Liver (tissue), 9 donors: ENCODE results near the gene TFF2. TPM values are rescaled to one million over a fixed set of nuclear protein-coding genes. Genes with fewer than 3 reads are reported as not detected.

Source experiments
- DNase-seq: peaks from one replicate; pipeline ENCODE4 v3.0.0-alpha.2; 2017; ENCODE audit warnings: low spot score
- H3K27ac ChIP-seq, 2 donors: one replicate each; pipeline ENCODE4 v1.7.0; 2013; ENCODE audit warnings: inconsistent platforms in 2 of 2, low read length in 2 of 2, control low read depth in 1 of 2, low read depth in 1 of 2, mild to moderate bottlenecking in 1 of 2
- H3K27me3 ChIP-seq, 4 donors: one replicate each; pipeline versions ENCODE4 v1.6.1 to v1.7.0; 2013; ENCODE audit warnings: low read length in 3 of 4, inconsistent platforms in 1 of 4, mild to moderate bottlenecking in 1 of 4, moderate library complexity in 1 of 4; ENCODE audit not compliant: control insufficient read depth in 4 of 4, insufficient read depth in 4 of 4
- H3K36me3 ChIP-seq, 4 donors: one replicate each; pipeline versions ENCODE4 v1.6.1 to v1.7.0; 2013; ENCODE audit warnings: low read length in 3 of 4, mild to moderate bottlenecking in 3 of 4, low read depth in 1 of 4, moderate library complexity in 1 of 4; ENCODE audit not compliant: control insufficient read depth in 4 of 4, insufficient read depth in 3 of 4
- H3K4me1 ChIP-seq, 4 donors: one replicate each; pipeline versions ENCODE4 v1.6.1 to v1.7.0; 2013; ENCODE audit warnings: low read length in 3 of 4, mild to moderate bottlenecking in 3 of 4, moderate library complexity in 1 of 4; ENCODE audit not compliant: control insufficient read depth in 4 of 4, insufficient read depth in 4 of 4
- H3K4me3 ChIP-seq, 3 donors: one replicate each; pipeline versions ENCODE4 v1.6.1 to v1.7.0; 2013; ENCODE audit warnings: low read length in 3 of 3, control low read depth in 1 of 3, low read depth in 1 of 3, mild to moderate bottlenecking in 1 of 3
- H3K9ac ChIP-seq, 2 donors: one replicate each; pipeline ENCODE4 v1.7.0; 2013; ENCODE audit warnings: low read length in 2 of 2, mild to moderate bottlenecking in 2 of 2, moderate library complexity in 2 of 2, control low read depth in 1 of 2, low read depth in 1 of 2
- H3K9me3 ChIP-seq, 4 donors: one replicate each; pipeline versions ENCODE4 v1.6.1 to v1.7.0; 2013; ENCODE audit warnings: low read length in 3 of 4; ENCODE audit not compliant: control insufficient read depth in 4 of 4
- EGR1 ChIP-seq, 2 donors: IDR thresholded peaks; 2 replicates each; pipeline ENCODE4 v1.6.1; 2016 to 2018; ENCODE audit warnings: antibody characterized with exemption in 2 of 2, low read depth in 2 of 2
- FOXA1 ChIP-seq: IDR thresholded peaks from 2 replicates; pipeline ENCODE4 v1.6.1; 2016; ENCODE audit warnings: antibody characterized with exemption
- FOXA2 ChIP-seq: IDR thresholded peaks from 2 replicates; pipeline ENCODE4 v1.6.1; 2016; ENCODE audit warnings: antibody characterized with exemption
- GABPA ChIP-seq, 2 donors: IDR thresholded peaks in 1 of 2; conservative IDR thresholded peaks in 1 of 2; 2 replicates each; pipeline ENCODE4 v1.6.1; 2016; ENCODE audit warnings: antibody characterized with exemption in 2 of 2, mild to moderate bottlenecking in 1 of 2, moderate library complexity in 1 of 2
- HNF4A ChIP-seq, 2 donors: conservative IDR thresholded peaks; 2 replicates each; pipeline ENCODE4 v1.6.1; 2016; ENCODE audit warnings: antibody characterized with exemption in 2 of 2, mild to moderate bottlenecking in 2 of 2
- HNF4G ChIP-seq: IDR thresholded peaks from 2 replicates; pipeline ENCODE4 v1.6.1; 2016; ENCODE audit warnings: antibody characterized with exemption
- JUND ChIP-seq, 2 donors: IDR thresholded peaks; 2 replicates each; pipeline ENCODE4 v1.6.1; 2016; ENCODE audit warnings: antibody characterized with exemption in 2 of 2
- MAX ChIP-seq: IDR thresholded peaks from 2 replicates; pipeline ENCODE4 v1.6.1; 2016; ENCODE audit warnings: antibody characterized with exemption
- NR2F2 ChIP-seq: IDR thresholded peaks from 2 replicates; pipeline ENCODE4 v1.6.1; 2016; ENCODE audit warnings: antibody characterized with exemption
- RAD21 ChIP-seq, 2 donors: IDR thresholded peaks; 2 replicates each; pipeline ENCODE4 v1.6.1; 2016; ENCODE audit warnings: antibody characterized with exemption in 2 of 2, mild to moderate bottlenecking in 2 of 2
- SP1 ChIP-seq: IDR thresholded peaks from 2 replicates; pipeline ENCODE4 v1.6.1; 2018; ENCODE audit warnings: antibody characterized with exemption, mild to moderate bottlenecking
- YY1 ChIP-seq: IDR thresholded peaks from 2 replicates; pipeline ENCODE4 v1.6.1; 2016; ENCODE audit warnings: antibody characterized with exemption, mild to moderate bottlenecking
- WGBS: extraction: QIAGEN DNeasy Blood & Tissue Kit; methylation state at CpG from one replicate; pipeline ENCODE4 v1.1.7; 2013; 5-methylcytosine and 5-hydroxymethylcytosine counted together
- polyA plus RNA-seq, 2 donors: library from polyadenylated mRNA; stranded (reverse) in 1 of 2; unstranded in 1 of 2; fragments of 200-250 nt in 1 of 2; fragments of >200 nt in 1 of 2; fragmentation: Nextera tagmentation in 1 of 2; extraction: Ambion mirVana in 1 of 2; gene quantifications; one replicate each; pipeline versions ENCODE4 v1.2.1 to v1.2.3, GENCODE V29; 2013 to 2015
- total RNA-seq, 2 donors: library from RNA; depleted of rRNA; stranded (reverse); fragments of >200 nt; gene quantifications; one replicate each; pipeline ENCODE4 v1.2.3, GENCODE V29; 2014
- TF ChIP-seq, protein P1 (sequence below): IDR thresholded peaks from 2 replicates; pipeline ENCODE4 v1.6.1; 2016; ENCODE audit warnings: antibody characterized with exemption
- TF ChIP-seq, protein P2 (sequence below): fragments of 150-350 bp; IDR thresholded peaks from 2 replicates; pipeline ENCODE4 v1.5.1; 2017; ENCODE audit warnings: improper control_type of control experiment, low read depth, low read length; ENCODE audit not compliant: missing input control
- TF ChIP-seq, protein P3 (sequence below): IDR thresholded peaks from 2 replicates; pipeline ENCODE4 v1.6.1; 2016; ENCODE audit warnings: antibody characterized with exemption
- donor health status: healthy.
- donor health status: healthy.
- donor health status: healthy.
- donor health status: healthy.
- donor health status: healthy.

TFF2 gene
- total and polyA plus RNA-seq, 4 donors: 1.0 TPM; not detected in 3

DNA sequence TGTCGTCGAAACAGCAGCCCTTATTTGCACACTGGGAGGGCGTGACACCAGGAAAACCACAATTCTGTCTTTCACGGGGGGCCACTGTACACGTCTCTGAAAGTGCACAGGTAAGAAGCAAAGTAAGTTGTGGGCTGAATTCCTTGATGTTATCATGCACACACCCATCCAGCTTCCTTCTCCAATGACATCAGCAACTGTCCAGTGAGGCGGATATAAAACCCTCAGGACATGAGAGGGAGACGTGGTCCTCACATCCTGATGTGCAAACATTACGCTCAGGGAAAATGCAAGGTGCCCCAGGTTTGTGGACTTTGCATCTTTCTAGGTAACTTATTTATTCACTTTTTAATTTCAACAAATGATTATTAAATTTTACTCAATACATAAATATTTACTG lies 12.5 kb upstream of the TFF2 start:
- 59% methylated on average over 8 of the region's 8 CpGs for WGBS
- H3K9ac ChIP-seq: no peak overlapping the region
- no peaks in the 10 kb centered on the region for H3K36me3 ChIP-seq
- DNase-seq: no peak
- no peak overlapping the region for H3K4me3 ChIP-seq
- TF ChIP-seq EGR1 (IDR thresholded peaks at IDR 0.05; ENCODE audit: low read depth in 2 of 2) (no peak), FOXA2 (no peak), YY1 (no peak), HNF4G (no peak), GABPA (IDR thresholded peaks at IDR 0.05 in 1 of 2, conservative IDR thresholded peaks at IDR 0.05 in 1 of 2) (no peak), RAD21 (IDR thresholded peaks at IDR 0.05) (no peak), HNF4A (conservative IDR thresholded peaks at IDR 0.05) (no peak), FOXA1 (no peak)
- TF ChIP-seq, protein P1, sequence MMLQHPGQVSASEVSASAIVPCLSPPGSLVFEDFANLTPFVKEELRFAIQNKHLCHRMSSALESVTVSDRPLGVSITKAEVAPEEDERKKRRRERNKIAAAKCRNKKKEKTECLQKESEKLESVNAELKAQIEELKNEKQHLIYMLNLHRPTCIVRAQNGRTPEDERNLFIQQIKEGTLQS: no peak
- TF ChIP-seq, protein P2, sequence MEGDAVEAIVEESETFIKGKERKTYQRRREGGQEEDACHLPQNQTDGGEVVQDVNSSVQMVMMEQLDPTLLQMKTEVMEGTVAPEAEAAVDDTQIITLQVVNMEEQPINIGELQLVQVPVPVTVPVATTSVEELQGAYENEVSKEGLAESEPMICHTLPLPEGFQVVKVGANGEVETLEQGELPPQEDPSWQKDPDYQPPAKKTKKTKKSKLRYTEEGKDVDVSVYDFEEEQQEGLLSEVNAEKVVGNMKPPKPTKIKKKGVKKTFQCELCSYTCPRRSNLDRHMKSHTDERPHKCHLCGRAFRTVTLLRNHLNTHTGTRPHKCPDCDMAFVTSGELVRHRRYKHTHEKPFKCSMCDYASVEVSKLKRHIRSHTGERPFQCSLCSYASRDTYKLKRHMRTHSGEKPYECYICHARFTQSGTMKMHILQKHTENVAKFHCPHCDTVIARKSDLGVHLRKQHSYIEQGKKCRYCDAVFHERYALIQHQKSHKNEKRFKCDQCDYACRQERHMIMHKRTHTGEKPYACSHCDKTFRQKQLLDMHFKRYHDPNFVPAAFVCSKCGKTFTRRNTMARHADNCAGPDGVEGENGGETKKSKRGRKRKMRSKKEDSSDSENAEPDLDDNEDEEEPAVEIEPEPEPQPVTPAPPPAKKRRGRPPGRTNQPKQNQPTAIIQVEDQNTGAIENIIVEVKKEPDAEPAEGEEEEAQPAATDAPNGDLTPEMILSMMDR: no peak
- TF ChIP-seq, protein P3, sequence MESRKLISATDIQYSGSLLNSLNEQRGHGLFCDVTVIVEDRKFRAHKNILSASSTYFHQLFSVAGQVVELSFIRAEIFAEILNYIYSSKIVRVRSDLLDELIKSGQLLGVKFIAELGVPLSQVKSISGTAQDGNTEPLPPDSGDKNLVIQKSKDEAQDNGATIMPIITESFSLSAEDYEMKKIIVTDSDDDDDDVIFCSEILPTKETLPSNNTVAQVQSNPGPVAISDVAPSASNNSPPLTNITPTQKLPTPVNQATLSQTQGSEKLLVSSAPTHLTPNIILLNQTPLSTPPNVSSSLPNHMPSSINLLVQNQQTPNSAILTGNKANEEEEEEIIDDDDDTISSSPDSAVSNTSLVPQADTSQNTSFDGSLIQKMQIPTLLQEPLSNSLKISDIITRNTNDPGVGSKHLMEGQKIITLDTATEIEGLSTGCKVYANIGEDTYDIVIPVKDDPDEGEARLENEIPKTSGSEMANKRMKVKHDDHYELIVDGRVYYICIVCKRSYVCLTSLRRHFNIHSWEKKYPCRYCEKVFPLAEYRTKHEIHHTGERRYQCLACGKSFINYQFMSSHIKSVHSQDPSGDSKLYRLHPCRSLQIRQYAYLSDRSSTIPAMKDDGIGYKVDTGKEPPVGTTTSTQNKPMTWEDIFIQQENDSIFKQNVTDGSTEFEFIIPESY: no peak
- H3K4me1 ChIP-seq: no peaks in the 10 kb centered on the region
- H3K9me3 ChIP-seq: peaks cover 0 to 7% (median under 1%) of the 10 kb centered on the region in 4 donors
- H3K27ac ChIP-seq: no peak overlapping the region
- peaks cover 0 to 4% (median 2%) of the 10 kb centered on the region in 4 donors for H3K27me3 ChIP-seq

DNA sequence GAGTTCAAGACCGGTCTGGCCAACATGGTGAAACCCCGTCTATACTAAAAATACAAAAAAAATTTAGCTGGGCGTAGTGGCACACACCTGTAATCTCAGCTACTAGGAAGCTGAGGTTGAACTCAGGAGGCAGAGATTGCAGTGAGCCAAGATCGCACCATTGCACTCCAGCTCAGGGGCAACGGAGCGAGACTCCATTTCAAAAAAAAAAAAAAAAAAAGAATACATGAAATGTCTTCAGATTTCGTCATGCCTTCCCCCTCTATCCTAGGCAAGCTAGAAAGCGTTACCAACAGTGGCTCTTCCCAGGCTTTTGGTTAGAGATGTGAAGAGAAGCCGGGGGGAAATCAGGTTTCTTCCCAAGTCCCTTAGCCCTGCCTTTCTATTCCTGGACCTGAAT lies 11.9 kb upstream of the TFF2 start:
- DNase-seq: no peak
- no peaks in the 10 kb centered on the region for H3K36me3 ChIP-seq
- H3K27me3 ChIP-seq: peaks cover 0 to 4% (median 2%) of the 10 kb centered on the region in 4 donors
- peaks cover 0 to 9% (median under 1%) of the 10 kb centered on the region in 4 donors for H3K9me3 ChIP-seq
- H3K4me1 ChIP-seq: no peaks in the 10 kb centered on the region
- WGBS: 68% methylated on average over 9 of the region's 9 CpGs
- no peak overlapping the region for H3K9ac ChIP-seq
- no peak for TF ChIP-seq HNF4A (conservative IDR thresholded peaks at IDR 0.05)
- TF ChIP-seq GABPA (IDR thresholded peaks at IDR 0.05 in 1 of 2, conservative IDR thresholded peaks at IDR 0.05 in 1 of 2): no peak
- TF ChIP-seq FOXA2: no peak
- no peak for TF ChIP-seq MAX
- TF ChIP-seq, protein P1: no peak
- no peak for TF ChIP-seq SP1
- TF ChIP-seq JUND (IDR thresholded peaks at IDR 0.05): no peak
- no peak for TF ChIP-seq NR2F2
- no peak for TF ChIP-seq RAD21 (IDR thresholded peaks at IDR 0.05)
- no peak for TF ChIP-seq FOXA1
- no peak for TF ChIP-seq EGR1 (IDR thresholded peaks at IDR 0.05; ENCODE audit: low read depth in 2 of 2)
- H3K27ac ChIP-seq: no peak overlapping the region
- H3K4me3 ChIP-seq: no peak overlapping the region
